ENCODE data around the gene BCLAF1.

Gene BCLAF1

DNA sequence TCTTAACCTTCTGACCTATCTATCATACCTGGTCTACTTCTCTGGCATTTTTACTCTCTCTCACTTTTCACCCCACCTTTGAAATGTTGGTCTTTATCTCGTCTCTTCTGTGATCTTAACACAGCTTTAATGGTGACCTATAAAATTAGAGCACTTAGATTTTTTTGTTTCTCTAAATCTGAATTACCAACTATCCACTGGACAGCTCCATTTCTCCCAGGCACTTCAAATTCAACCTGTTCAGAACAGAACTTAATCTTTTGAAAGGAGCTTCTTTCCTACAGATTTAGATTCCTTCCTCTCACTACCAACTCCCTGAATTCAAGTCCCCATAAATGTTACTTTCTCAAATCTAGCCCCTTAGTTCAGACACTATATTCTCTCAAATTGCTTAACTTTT, 24.5 kb downstream of the BCLAF1 start:
- no peak overlapping the region for H3K9ac ChIP-seq (ENCODE audit: low read depth, low read length)
- H3K4me2 ChIP-seq (ENCODE audit: low read length): no peak overlapping the region
- H3K9me3 ChIP-seq (replicated peaks; ENCODE audit: low read length): no peaks in the 10 kb centered on the region

DNA sequence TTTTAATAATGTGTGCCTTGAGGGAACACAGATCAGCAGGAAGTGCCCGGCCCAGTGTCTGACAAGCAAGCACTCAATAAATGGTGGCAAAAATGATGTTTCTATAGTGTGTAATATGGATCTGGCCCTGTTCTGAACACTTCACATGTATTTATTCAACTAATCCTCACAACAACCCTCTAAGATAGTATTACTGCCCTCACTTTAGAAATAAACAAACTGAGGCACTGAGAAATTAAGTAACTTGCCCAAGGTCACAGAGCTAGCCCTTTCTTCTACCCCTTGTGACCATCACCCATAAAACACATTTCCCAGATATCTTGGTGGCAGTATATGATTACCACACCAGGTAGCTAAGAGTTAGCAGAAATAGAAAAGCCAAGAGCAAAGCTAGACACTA, 26.7 kb downstream of the BCLAF1 start:
- Histone ChIP-seq H3K36me3 (ENCODE audit: insufficient read depth, low read length) (peaks cover 90% of the 10 kb centered on the region), H3K4me2 (ENCODE audit: low read length) (no peak overlapping the region), H3K4me1 (ENCODE audit: control insufficient read depth, insufficient read depth, low read length) (no peaks in the 10 kb centered on the region), H3K27me3 (ENCODE audit: control insufficient read depth, insufficient read depth, low read length) (no peaks in the 10 kb centered on the region), H3K4me3 (ENCODE audit: low read length) (no peak overlapping the region), H3K9me3 (replicated peaks; ENCODE audit: low read length) (no peaks in the 10 kb centered on the region), H3K9ac (ENCODE audit: low read depth, low read length) (no peak overlapping the region)

More for the DNA sequence above, 24.5 kb downstream of the BCLAF1 start:
- no peak overlapping the region for H3K4me3 ChIP-seq (ENCODE audit: low read length)
- no peaks in the 10 kb centered on the region for H3K27me3 ChIP-seq (ENCODE audit: control insufficient read depth, insufficient read depth, low read length)
- H3K36me3 ChIP-seq (ENCODE audit: insufficient read depth, low read length): peaks cover 93% of the 10 kb centered on the region
- H3K4me1 ChIP-seq (ENCODE audit: control insufficient read depth, insufficient read depth, low read length): no peaks in the 10 kb centered on the region

DNA sequence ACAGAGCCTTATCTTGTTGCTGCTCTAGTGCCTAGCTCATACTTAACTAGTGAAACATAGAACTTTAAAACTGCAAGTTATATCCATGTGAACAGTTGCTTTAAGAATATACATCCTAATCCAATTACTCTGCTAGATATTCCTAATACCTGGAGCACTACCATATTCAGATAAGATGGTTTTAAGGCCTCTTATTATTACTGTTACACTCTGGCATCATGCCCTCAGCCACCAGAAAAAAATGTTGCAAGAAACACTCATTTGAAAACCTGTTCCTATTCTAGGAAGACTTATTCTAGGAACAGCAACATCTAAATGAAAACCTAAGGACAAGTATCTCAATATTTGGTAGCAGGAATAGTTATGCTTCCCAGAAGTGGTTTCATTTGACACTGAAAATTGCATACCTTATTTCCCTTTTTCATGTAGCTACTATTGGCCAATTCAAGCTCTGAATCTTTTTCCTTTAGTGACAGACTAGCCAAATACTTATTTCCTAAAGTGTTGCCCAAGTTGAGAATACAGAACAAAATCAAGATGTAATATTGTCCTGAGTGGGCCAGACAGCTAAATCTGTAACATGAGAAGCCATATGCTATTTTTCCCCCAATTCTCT, 34.7 kb downstream of the BCLAF1 start:
- Histone ChIP-seq H3K4me3 (ENCODE audit: low read length) (no peak overlapping the region), H3K4me1 (ENCODE audit: control insufficient read depth, insufficient read depth, low read length) (peaks cover 7% of the 10 kb centered on the region), H3K27me3 (ENCODE audit: control insufficient read depth, insufficient read depth, low read length) (no peaks in the 10 kb centered on the region), H3K4me2 (ENCODE audit: low read length) (no peak overlapping the region), H3K36me3 (ENCODE audit: insufficient read depth, low read length) (peaks cover 30% of the 10 kb centered on the region), H3K9me3 (replicated peaks; ENCODE audit: low read length) (no peaks in the 10 kb centered on the region), H3K9ac (ENCODE audit: low read depth, low read length) (no peak overlapping the region)

DNA sequence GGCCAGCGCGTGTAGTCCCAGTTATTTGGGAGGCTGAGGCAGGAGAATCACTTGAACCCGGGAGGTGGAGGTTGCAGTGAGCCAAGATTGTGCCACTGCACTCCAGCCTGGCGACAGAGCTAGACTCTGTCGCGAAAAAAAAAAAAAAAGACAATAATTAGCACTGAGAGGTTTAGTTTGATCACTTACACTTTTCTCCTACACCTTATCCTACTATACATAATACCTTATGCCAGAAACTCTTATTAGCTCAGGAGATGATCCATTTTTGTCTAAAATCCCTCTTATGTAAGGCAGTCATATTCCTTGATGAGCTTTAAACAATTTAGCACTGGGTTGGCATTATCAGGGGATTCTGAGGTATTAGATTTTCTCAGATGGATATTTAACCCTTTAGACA, 35.9 kb downstream of the BCLAF1 start:
- no peaks in the 10 kb centered on the region for H3K27me3 ChIP-seq (ENCODE audit: control insufficient read depth, insufficient read depth, low read length)
- no peak overlapping the region for H3K4me3 ChIP-seq (ENCODE audit: low read length)
- peaks cover 14% of the 10 kb centered on the region for H3K4me1 ChIP-seq (ENCODE audit: control insufficient read depth, insufficient read depth, low read length)
- peaks cover 19% of the 10 kb centered on the region for H3K36me3 ChIP-seq (ENCODE audit: insufficient read depth, low read length)
- no peaks in the 10 kb centered on the region for H3K9me3 ChIP-seq (replicated peaks; ENCODE audit: low read length)
- no peak overlapping the region for H3K4me2 ChIP-seq (ENCODE audit: low read length)
- H3K9ac ChIP-seq (ENCODE audit: low read depth, low read length): no peak overlapping the region

DNA sequence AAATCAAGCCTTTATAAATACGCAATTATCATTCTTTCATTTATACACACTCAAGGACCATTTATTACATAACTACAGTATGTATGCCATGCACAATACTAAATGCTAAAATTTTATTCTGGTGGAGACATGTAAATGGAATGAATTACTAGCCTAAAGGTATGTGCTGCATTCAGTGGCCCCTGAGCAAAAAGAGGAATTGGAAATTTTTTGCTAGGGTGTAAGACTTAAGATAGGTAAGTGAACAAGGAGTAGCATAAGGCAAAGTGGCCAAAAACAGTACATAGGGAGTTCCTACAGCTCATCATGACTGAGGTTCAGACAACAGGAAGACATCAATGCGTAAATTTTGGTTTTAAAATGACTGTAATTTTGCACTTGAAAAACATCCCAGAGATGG, 37.2 kb downstream of the BCLAF1 start:
- H3K36me3 ChIP-seq (ENCODE audit: insufficient read depth, low read length): peaks cover 8% of the 10 kb centered on the region
- no peak overlapping the region for H3K4me2 ChIP-seq (ENCODE audit: low read length)
- no peaks in the 10 kb centered on the region for H3K27me3 ChIP-seq (ENCODE audit: control insufficient read depth, insufficient read depth, low read length)
- no peak overlapping the region for H3K9ac ChIP-seq (ENCODE audit: low read depth, low read length)
- H3K4me1 ChIP-seq (ENCODE audit: control insufficient read depth, insufficient read depth, low read length): peaks cover 14% of the 10 kb centered on the region
- no peaks in the 10 kb centered on the region for H3K9me3 ChIP-seq (replicated peaks; ENCODE audit: low read length)
- H3K4me3 ChIP-seq (ENCODE audit: low read length): no peak overlapping the region

DNA sequence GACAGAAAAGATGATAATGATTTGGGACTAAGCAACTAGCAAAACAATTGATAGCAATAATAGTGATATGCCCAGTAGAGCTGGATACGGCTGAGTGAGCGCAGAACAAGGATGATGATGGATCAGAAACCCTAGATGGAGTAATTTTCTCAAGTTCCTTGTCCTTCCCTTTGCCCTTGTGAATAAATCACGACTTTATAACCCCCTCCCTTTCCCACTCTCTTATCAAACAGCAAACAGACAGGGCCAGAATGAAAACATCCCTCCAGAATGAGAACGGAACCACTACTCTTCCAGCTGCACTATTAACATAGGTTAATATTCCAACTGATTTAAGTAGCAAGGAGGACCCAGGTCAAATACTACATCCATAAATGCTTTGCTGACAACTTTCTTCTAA, 38.3 kb downstream of the BCLAF1 start:
- Histone ChIP-seq H3K4me3 (ENCODE audit: low read length) (no peak overlapping the region), H3K9ac (ENCODE audit: low read depth, low read length) (no peak overlapping the region), H3K36me3 (ENCODE audit: insufficient read depth, low read length) (no peaks in the 10 kb centered on the region), H3K9me3 (replicated peaks; ENCODE audit: low read length) (no peaks in the 10 kb centered on the region), H3K4me1 (ENCODE audit: control insufficient read depth, insufficient read depth, low read length) (peaks cover 14% of the 10 kb centered on the region), H3K4me2 (ENCODE audit: low read length) (peak overlapping the region; percentile 91), H3K27me3 (ENCODE audit: control insufficient read depth, insufficient read depth, low read length) (no peaks in the 10 kb centered on the region)

DNA sequence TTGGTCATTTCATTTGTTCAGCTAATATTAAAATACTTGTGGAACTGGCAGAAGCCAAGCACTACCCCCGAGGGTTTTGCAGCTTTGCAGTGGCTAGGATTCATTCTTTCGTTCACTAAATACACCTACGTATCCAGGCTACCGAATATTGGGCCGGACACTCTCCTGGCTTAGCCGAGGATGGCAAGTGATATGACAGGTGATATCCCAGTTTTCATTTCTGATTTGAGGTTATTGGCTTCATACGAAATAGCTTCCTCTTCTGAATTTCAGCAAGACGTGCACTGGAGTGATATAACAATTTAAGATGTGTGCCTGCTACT, 39.0 kb downstream of the BCLAF1 start:
- peak overlapping the region; percentile 91 for H3K4me2 ChIP-seq (ENCODE audit: low read length)
- no peaks in the 10 kb centered on the region for H3K36me3 ChIP-seq (ENCODE audit: insufficient read depth, low read length)
- peak overlapping the region; percentile 73 for H3K9ac ChIP-seq (ENCODE audit: low read depth, low read length)
- peaks cover 14% of the 10 kb centered on the region for H3K4me1 ChIP-seq (ENCODE audit: control insufficient read depth, insufficient read depth, low read length)
- H3K27me3 ChIP-seq (ENCODE audit: control insufficient read depth, insufficient read depth, low read length): no peaks in the 10 kb centered on the region
- H3K4me3 ChIP-seq (ENCODE audit: low read length): peak overlapping the region; percentile 82
- H3K9me3 ChIP-seq (replicated peaks; ENCODE audit: low read length): no peaks in the 10 kb centered on the region

DNA sequence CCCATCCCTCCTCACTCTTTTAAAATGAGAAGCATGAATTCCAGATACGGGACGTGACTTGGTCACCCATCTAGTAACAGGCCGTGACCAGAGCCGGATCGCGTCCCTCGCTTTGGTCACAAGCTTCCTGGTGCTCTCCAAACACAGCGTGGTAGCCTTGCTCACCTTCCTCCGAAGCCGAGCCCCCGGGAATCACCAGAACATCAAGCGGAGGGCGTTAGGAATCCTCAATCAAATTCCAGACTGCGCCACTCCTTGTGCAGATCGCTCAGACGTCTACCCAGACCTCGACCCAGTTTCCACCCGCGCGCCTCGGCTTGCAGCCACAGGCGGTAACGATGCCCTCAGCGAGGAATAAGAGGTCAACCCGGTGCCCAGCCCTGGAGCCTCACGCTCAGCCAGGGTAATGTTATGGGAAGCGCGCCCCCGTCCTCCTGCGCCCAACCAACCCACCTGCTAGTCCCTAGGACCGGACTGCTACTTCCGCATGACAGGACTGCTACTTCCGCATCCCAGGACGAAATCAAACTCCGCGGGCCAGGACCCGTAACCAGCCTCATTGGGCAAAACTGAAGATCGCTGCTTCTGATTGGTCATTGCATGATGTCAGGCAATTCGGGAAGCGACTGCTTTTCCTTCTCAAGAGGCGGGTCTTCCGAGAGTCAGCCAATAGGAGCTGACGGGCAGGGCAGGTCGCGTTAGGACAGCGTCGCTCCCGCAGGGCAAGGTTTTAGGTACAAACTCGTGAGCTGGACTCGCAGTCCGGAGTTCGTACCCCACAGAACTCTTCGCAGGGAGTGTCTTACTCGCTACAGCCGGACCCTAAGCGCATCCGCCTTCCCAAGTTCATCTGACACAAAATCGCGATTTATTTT, 39.6 kb downstream of the BCLAF1 start, which contains the start of gene MTFR2:
Gene MTFR2 (minus strand): TSS at position 501 of the 875 bp plus-strand sequence. CDS start 1,212 bp downstream, outside the sequence.
- Histone ChIP-seq H3K4me1 (ENCODE audit: control insufficient read depth, insufficient read depth, low read length) (peaks cover 14% of the 10 kb centered on the region), H3K9me3 (replicated peaks; ENCODE audit: low read length) (no peaks in the 10 kb centered on the region), H3K9ac (ENCODE audit: low read depth, low read length) (peak within 1 kb of the TSS; percentile 73), H3K36me3 (ENCODE audit: insufficient read depth, low read length) (no peaks in the 10 kb centered on the region), H3K4me3 (ENCODE audit: low read length) (peak within 1 kb of the TSS; percentile 82), H3K27me3 (ENCODE audit: control insufficient read depth, insufficient read depth, low read length) (no peaks in the 10 kb centered on the region), H3K4me2 (ENCODE audit: low read length) (peak within 1 kb of the TSS; percentile 91)

DNA sequence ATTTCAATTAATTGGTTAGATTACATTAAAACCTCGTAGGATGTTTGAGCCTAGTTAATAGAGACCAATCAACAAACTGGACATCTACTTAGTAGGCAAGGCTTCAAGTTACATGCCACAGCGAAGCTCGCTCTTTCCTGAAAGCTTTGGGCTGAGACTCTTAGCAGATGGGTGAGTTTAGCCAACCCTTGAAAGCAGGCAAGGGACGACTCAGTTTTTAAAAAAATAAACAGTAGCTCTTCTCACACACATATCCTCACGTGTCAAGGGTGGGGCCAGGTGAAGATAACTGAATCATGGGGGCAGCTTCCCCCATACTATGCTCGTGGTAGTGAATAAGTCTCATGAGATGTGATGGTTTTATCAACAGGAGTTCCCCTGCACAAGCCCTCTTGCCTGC, 40.3 kb downstream of the BCLAF1 start:
- peak overlapping the region; percentile 82 for H3K4me3 ChIP-seq (ENCODE audit: low read length)
- H3K9me3 ChIP-seq (replicated peaks; ENCODE audit: low read length): no peaks in the 10 kb centered on the region
- H3K27me3 ChIP-seq (ENCODE audit: control insufficient read depth, insufficient read depth, low read length): no peaks in the 10 kb centered on the region
- no peaks in the 10 kb centered on the region for H3K36me3 ChIP-seq (ENCODE audit: insufficient read depth, low read length)
- peak overlapping the region; percentile 85 for H3K4me2 ChIP-seq (ENCODE audit: low read length)
- peak overlapping the region; percentile 64 for H3K9ac ChIP-seq (ENCODE audit: low read depth, low read length)
- H3K4me1 ChIP-seq (ENCODE audit: control insufficient read depth, insufficient read depth, low read length): peaks cover 14% of the 10 kb centered on the region

DNA sequence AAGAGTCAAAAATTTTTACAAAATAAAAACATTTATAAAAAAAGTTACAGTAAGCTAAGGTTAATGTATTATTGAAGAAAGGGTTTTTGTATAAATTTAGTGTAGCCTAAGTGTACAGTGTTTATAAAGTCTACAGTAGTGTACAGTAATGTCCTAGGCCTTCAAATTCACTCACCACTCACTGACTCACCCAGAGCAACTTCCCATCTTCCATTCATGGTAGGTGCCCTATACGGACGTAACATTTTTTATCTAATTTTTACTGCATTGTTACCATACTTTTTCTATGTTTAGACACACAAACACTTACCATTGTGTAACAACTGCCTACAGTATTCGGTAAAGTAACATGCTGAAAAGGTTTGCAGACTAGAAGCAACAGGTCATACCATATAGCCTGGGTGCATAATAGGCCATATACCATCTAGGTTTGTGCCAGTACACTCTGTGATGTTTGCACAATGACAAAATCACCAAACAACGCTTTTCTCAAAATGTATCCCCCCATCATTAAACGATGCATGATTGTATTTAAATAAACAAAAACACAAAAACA, 45.5 kb downstream of the BCLAF1 start:
- H3K4me1 ChIP-seq (ENCODE audit: control insufficient read depth, insufficient read depth, low read length): peaks cover 3% of the 10 kb centered on the region
- no peaks in the 10 kb centered on the region for H3K27me3 ChIP-seq (ENCODE audit: control insufficient read depth, insufficient read depth, low read length)
- no peaks in the 10 kb centered on the region for H3K36me3 ChIP-seq (ENCODE audit: insufficient read depth, low read length)
- no peak overlapping the region for H3K4me3 ChIP-seq (ENCODE audit: low read length)
- H3K4me2 ChIP-seq (ENCODE audit: low read length): no peak overlapping the region
- H3K9ac ChIP-seq (ENCODE audit: low read depth, low read length): no peak overlapping the region
- no peaks in the 10 kb centered on the region for H3K9me3 ChIP-seq (replicated peaks; ENCODE audit: low read length)

DNA sequence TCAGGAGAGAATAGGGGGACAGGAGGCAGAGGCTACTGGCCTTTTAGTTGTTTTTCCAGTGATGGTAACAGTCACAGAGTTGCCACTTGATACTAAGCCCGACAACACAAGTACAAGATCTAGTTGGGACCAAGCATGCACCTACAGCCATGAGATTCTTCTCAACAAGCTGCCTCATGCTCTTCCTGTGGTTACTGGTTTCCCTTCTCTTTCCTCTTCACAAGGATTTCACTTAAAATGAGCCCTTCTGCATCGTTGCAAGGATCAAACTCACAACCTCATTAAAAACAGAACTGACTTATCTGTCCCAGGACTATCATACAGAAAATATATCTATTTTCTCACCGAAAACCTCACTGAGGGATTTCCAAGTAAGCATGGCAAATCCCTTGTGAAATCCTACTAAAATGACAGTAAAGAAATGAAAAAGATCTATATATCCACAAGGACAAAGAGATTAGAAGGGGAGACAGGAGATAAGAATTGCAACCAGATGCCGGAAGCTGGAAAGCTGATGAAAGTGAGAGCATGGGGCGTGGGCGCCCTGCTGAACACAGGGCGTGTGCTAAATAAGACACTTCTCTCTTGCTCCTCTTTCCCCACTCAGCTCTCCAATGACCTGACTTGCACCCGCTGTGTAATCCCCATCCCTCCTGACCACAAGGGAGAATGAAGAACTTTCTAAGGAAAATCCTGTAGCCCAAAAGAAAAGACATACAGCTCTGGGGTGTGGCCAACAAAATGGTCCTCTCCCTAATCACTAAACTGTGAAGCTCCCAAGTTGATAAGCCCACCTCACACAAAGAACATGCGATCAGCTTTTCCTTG, 53.0 kb downstream of the BCLAF1 start:
- no peak overlapping the region for H3K4me2 ChIP-seq (ENCODE audit: low read length)
- no peaks in the 10 kb centered on the region for H3K36me3 ChIP-seq (ENCODE audit: insufficient read depth, low read length)
- H3K27me3 ChIP-seq (ENCODE audit: control insufficient read depth, insufficient read depth, low read length): no peaks in the 10 kb centered on the region
- H3K9me3 ChIP-seq (replicated peaks; ENCODE audit: low read length): no peaks in the 10 kb centered on the region
- H3K4me1 ChIP-seq (ENCODE audit: control insufficient read depth, insufficient read depth, low read length): peaks cover 5% of the 10 kb centered on the region
- no peak overlapping the region for H3K9ac ChIP-seq (ENCODE audit: low read depth, low read length)
- H3K4me3 ChIP-seq (ENCODE audit: low read length): no peak overlapping the region

All from skeletal muscle satellite cell (primary cell).